Globus pallidus (tissue), 1 donor: ENCODE results near the gene INTS13.
"Not testable (repeated sequence)": the region's sequence is repeated elsewhere in the genome, so short reads cannot be mapped to it uniquely, and the experiment has no call there.

Experiments used
- DNase-seq: peaks from one replicate; pipeline ENCODE4 v3.0.0-alpha.2; 2015; ENCODE audit warnings: low spot score

INTS13 gene

GRCh38 chr12:26937863-26938700, at the start of gene INTS13, which contains the start of gene FGFR1OP2:
TSS of gene INTS13 (minus strand) at chr12:26937981. CDS start at chr12:26936803, 1,178 bp downstream.
TSS of gene FGFR1OP2 (plus strand) at chr12:26938470. CDS start at chr12:26954159, 15,689 bp downstream.
- peak; percentile 99 for DNase-seq

- no peak for DNase-seq
Measured at GRCh38 chr12:26982866-26983265, 45.1 kb upstream of the INTS13 start.

GRCh38 chr12:26979733-26980132, 42.0 kb upstream of the INTS13 start:
- peak; percentile 10 for DNase-seq

- DNase-seq = peak; percentile 54
Measured at GRCh38 chr12:26978801-26979200, 41.0 kb upstream of the INTS13 start.

GRCh38 chr12:26976687-26977086, 38.9 kb upstream of the INTS13 start:
- DNase-seq = peak; percentile 26

- no peak for DNase-seq
Measured at GRCh38 chr12:26971963-26972362, 34.2 kb upstream of the INTS13 start.

GRCh38 chr12:26970136-26970535, 32.4 kb upstream of the INTS13 start:
- DNase-seq = no peak

- no peak for DNase-seq
Measured at GRCh38 chr12:26966842-26967241, 29.1 kb upstream of the INTS13 start.

GRCh38 chr12:26963413-26963812, 25.6 kb upstream of the INTS13 start:
- DNase-seq = no peak

GRCh38 chr12:26961803-26962202, 24.0 kb upstream of the INTS13 start:
- no peak for DNase-seq

GRCh38 chr12:26961391-26961790, 23.6 kb upstream of the INTS13 start:
- DNase-seq = not testable (repeated sequence)

GRCh38 chr12:26954027-26954426, 16.2 kb upstream of the INTS13 start:
- no peak for DNase-seq

- DNase-seq = no peak
Measured at GRCh38 chr12:26953447-26953846, 15.7 kb upstream of the INTS13 start.

GRCh38 chr12:26948309-26948708, 10.5 kb upstream of the INTS13 start:
- no peak for DNase-seq

- DNase-seq = no peak
Measured at GRCh38 chr12:26941215-26941594, 3.4 kb upstream of the INTS13 start.

GRCh38 chr12:26940516-26941214, 2.9 kb upstream of the INTS13 start:
- no peak for DNase-seq

- no peak for DNase-seq
Measured at GRCh38 chr12:26939953-26940352, 2.2 kb upstream of the INTS13 start.

GRCh38 chr12:26939192-26939832, 1.5 kb upstream of the INTS13 start:
- no peak for DNase-seq

- DNase-seq = no peak
Measured at GRCh38 chr12:26938701-26939062, 901 bp upstream of the INTS13 start.

GRCh38 chr12:26937443-26937862, 328 bp downstream of the INTS13 start:
- no peak for DNase-seq

GRCh38 chr12:26936559-26937442, 980 bp downstream of the INTS13 start:
- no peak for DNase-seq
